GM23338 (cell line): Measurements from ENCODE around the gene MYO19. TPM values are rescaled to one million over a fixed set of nuclear protein-coding genes. Genes with fewer than 3 reads are reported as not detected.

Experiments used
- ATAC-seq: fragments of 200-7000 bp; cut with Tn5 transposase; 3 replicates; pipeline ENCODE4 v1.9.1; 2020
- DNase-seq: peaks from one replicate; pipeline ENCODE4 v3.0.0-alpha.2; 2015; ENCODE audit warnings: low spot score
- H2AFZ ChIP-seq: fragments of 200-600 bp; sonication (generic); 2 replicates; pipeline ENCODE4 v1.8.0; 2016; ENCODE audit warnings: antibody characterized with exemption, mild to moderate bottlenecking, moderate library complexity
- H3F3A ChIP-seq: fragments of 200-600 bp; sonication (generic); replicated peaks from 2 replicates; pipeline ENCODE4 v1.8.0; 2017; ENCODE audit warnings: antibody characterized with exemption, mixed run types, low read depth
- H3K27ac ChIP-seq: fragments of 200-600 bp; sonication (generic); 2 replicates; pipeline ENCODE4 v1.6.1; 2016; ENCODE audit warnings: low read depth
- H3K27me3 ChIP-seq: fragments of 200-600 bp; sonication (generic); 2 replicates; pipeline ENCODE4 v1.8.0; 2016; ENCODE audit warnings: mild to moderate bottlenecking, mixed run types, moderate library complexity; ENCODE audit not compliant: insufficient read depth
- H3K36me3 ChIP-seq: fragments of 200-600 bp; sonication (generic); 2 replicates; pipeline ENCODE4 v1.8.0; 2016; ENCODE audit warnings: mild to moderate bottlenecking; ENCODE audit not compliant: insufficient read depth
- H3K4me1 ChIP-seq: fragments of 200-600 bp; sonication (generic); 2 replicates; pipeline ENCODE4 v1.8.0; 2016; ENCODE audit warnings: mild to moderate bottlenecking, moderate library complexity; ENCODE audit not compliant: insufficient read depth
- H3K4me2 ChIP-seq: fragments of 200-600 bp; sonication (generic); 2 replicates; pipeline ENCODE4 v1.7.1; 2017; ENCODE audit warnings: mixed run types
- H3K4me3 ChIP-seq: fragments of 200-600 bp; sonication (generic); 2 replicates; pipeline ENCODE4 v1.6.1; 2016; ENCODE audit warnings: mixed run types
- H3K79me2 ChIP-seq: fragments of 200-600 bp; sonication (generic); replicated peaks from 2 replicates; pipeline ENCODE4 v1.8.0; 2017; ENCODE audit warnings: mild to moderate bottlenecking; ENCODE audit not compliant: insufficient read depth
- H3K9me2 ChIP-seq: fragments of 200-600 bp; sonication (generic); 2 replicates; pipeline ENCODE4 v1.8.0; 2017; ENCODE audit not compliant: insufficient read depth
- H4K20me1 ChIP-seq: fragments of 200-600 bp; sonication (generic); replicated peaks from 2 replicates; pipeline ENCODE4 v1.8.0; 2017; ENCODE audit warnings: mild to moderate bottlenecking; ENCODE audit not compliant: insufficient read depth
- H3K27ac Mint-ChIP-seq: 2 replicates; pipeline ENCODE4 v1.8.0; 2020; ENCODE audit warnings: inconsistent platforms, mild to moderate bottlenecking, moderate library complexity, mixed read lengths
- H3K27me3 Mint-ChIP-seq: 3 replicates; pipeline ENCODE4 v1.8.0; 2022; ENCODE audit warnings: low read depth, mild to moderate bottlenecking, moderate library complexity, mixed read lengths, inconsistent platforms; ENCODE audit not compliant: insufficient read depth, poor library complexity
- H3K36me3 Mint-ChIP-seq: 3 replicates; pipeline ENCODE4 v1.8.0; 2021; ENCODE audit warnings: low read depth, mild to moderate bottlenecking, inconsistent platforms, moderate library complexity, mixed read lengths
- H3K4me1 Mint-ChIP-seq: 3 replicates; pipeline ENCODE4 v1.8.0; 2020; ENCODE audit warnings: mild to moderate bottlenecking, inconsistent platforms, mixed read lengths
- H3K4me3 Mint-ChIP-seq: 3 replicates; pipeline ENCODE4 v1.8.0; 2021; ENCODE audit warnings: moderate library complexity, mild to moderate bottlenecking, inconsistent platforms, mixed read lengths
- H3K9me3 Mint-ChIP-seq: 3 replicates; pipeline ENCODE4 v1.8.0; 2020; ENCODE audit warnings: moderate library complexity, mild to moderate bottlenecking, inconsistent platforms, mixed read lengths
- CREB1 ChIP-seq: fragments of 250-450 bp; sonication (Bioruptor Pico); IDR thresholded peaks from 2 replicates; pipeline ENCODE4 v1.5.0; 2020; ENCODE audit warnings: low read depth, mild to moderate bottlenecking, moderate library complexity
- CTCF ChIP-seq, 2 experiments: fragments of 200-600 bp in 1 of 2; sonication (generic) in 1 of 2; conservative IDR thresholded peaks; 2 replicates each; pipeline versions ENCODE4 v1.5.1 to v1.6.1; 2016 to 2017; ENCODE audit warnings: antibody characterized with exemption in 2 of 2, low read depth in 2 of 2, mild to moderate bottlenecking in 2 of 2, moderate library complexity in 1 of 2
- EZH2 ChIP-seq: fragments of 200-600 bp; sonication (generic); IDR thresholded peaks from one replicate; pipeline ENCODE4 v1.8.0; 2017; ENCODE audit warnings: antibody characterized with exemption, mild to moderate bottlenecking, low read depth; ENCODE audit not compliant: unreplicated experiment
- EZH2phosphoT487 ChIP-seq: fragments of 200-600 bp; sonication (generic); IDR thresholded peaks from one replicate; pipeline ENCODE4 v1.8.1; 2018; ENCODE audit warnings: antibody characterized with exemption; ENCODE audit not compliant: unreplicated experiment
- JUNB ChIP-seq: IDR thresholded peaks from one replicate; pipeline ENCODE4 v1.6.1; 2016; ENCODE audit warnings: antibody characterized with exemption; ENCODE audit not compliant: unreplicated experiment
- NANOG ChIP-seq: IDR thresholded peaks from 2 replicates; pipeline ENCODE4 v1.6.1; 2016; ENCODE audit warnings: antibody characterized with exemption, borderline replicate concordance
- POLR2AphosphoS5 ChIP-seq: IDR thresholded peaks from 2 replicates; pipeline ENCODE4 v1.6.1; 2016; ENCODE audit warnings: antibody characterized with exemption, low read depth
- REST ChIP-seq: IDR thresholded peaks from one replicate; pipeline ENCODE4 v1.6.1; 2018; ENCODE audit warnings: antibody characterized with exemption; ENCODE audit not compliant: unreplicated experiment
- STAT1 ChIP-seq: IDR thresholded peaks from one replicate; pipeline ENCODE4 v1.6.1; 2016; ENCODE audit warnings: antibody characterized with exemption; ENCODE audit not compliant: unreplicated experiment
- ZNF114 ChIP-seq: fragments of 250-450 bp; sonication (Bioruptor Pico); IDR thresholded peaks from 2 replicates; pipeline ENCODE4 v1.5.0; 2020; ENCODE audit warnings: mild to moderate bottlenecking, moderate library complexity
- polyA plus RNA-seq: library from polyadenylated mRNA; unstranded; fragments of >200 nt; fragmentation: Nextera tagmentation; extraction: Ambion mirVana; gene quantifications from 2 replicates; pipeline ENCODE4 v1.2.1, GENCODE V29; 2016
- total RNA-seq: library from RNA; depleted of rRNA; stranded (reverse); fragments of >200 nt; shearing (Covaris generic); gene quantifications from 2 replicates; pipeline ENCODE4 v1.2.3, GENCODE V29; 2014

MYO19 gene
- total and polyA plus RNA-seq, 2 experiments from 2014 or later: 37.9 to 150 TPM

GRCh38 chr17:36506831-36507230 lies 27.8 kb downstream of the MYO19 start:
- H3K36me3 Mint-ChIP-seq: peaks cover 93% of the 10 kb centered on the region

More at GRCh38 chr17:36506831-36507230, 27.8 kb downstream of the MYO19 start:
- Histone ChIP-seq H3K79me2 (no peaks in the 10 kb centered on the region), H2AFZ (no peak overlapping the region), H3K4me2 (no peak overlapping the region), H3K9me2 (no peaks in the 10 kb centered on the region), H3K36me3 (peaks cover 12% of the 10 kb centered on the region), H3K27me3 (no peaks in the 10 kb centered on the region), H3K4me1 (no peaks in the 10 kb centered on the region), H3K4me3 (no peak overlapping the region), H3F3A (no peaks in the 10 kb centered on the region), H3K27ac (no peak overlapping the region), H4K20me1 (peaks cover 4% of the 10 kb centered on the region)
- no peak for TF ChIP-seq NANOG
- no peak for TF ChIP-seq REST
- TF ChIP-seq STAT1: no peak
- no peak for TF ChIP-seq POLR2AphosphoS5
- TF ChIP-seq EZH2phosphoT487: no peak
- no peak for TF ChIP-seq ZNF114 (CRISPR knock-in tag)
- TF ChIP-seq EZH2: no peak
- TF ChIP-seq JUNB: no peak
- no peak for TF ChIP-seq CTCF (conservative IDR thresholded peaks at IDR 0.05; ENCODE audit: low read depth in 2 of 2)
- no peak for TF ChIP-seq CREB1 (CRISPR knock-in tag)
- DNase-seq (no peak), ATAC-seq (no peak)
- Mint-ChIP-seq H3K9me3 (no peaks in the 10 kb centered on the region), H3K27me3 (peaks cover 9% of the 10 kb centered on the region), H3K4me3 (no peak overlapping the region), H3K4me1 (no peaks in the 10 kb centered on the region), H3K27ac (no peak overlapping the region)
